ENCODE data around the gene MAN1A1. TPM values are rescaled to one million over a fixed set of nuclear protein-coding genes. Genes with fewer than 3 reads are reported as not detected.

MAN1A1 gene
- total and polyA plus RNA-seq, 2 of the 8 experiments (the other 6 are each of a cell fraction or from before 2014, with no cell fraction given) = 1.8 to 5.4 TPM

DNA sequence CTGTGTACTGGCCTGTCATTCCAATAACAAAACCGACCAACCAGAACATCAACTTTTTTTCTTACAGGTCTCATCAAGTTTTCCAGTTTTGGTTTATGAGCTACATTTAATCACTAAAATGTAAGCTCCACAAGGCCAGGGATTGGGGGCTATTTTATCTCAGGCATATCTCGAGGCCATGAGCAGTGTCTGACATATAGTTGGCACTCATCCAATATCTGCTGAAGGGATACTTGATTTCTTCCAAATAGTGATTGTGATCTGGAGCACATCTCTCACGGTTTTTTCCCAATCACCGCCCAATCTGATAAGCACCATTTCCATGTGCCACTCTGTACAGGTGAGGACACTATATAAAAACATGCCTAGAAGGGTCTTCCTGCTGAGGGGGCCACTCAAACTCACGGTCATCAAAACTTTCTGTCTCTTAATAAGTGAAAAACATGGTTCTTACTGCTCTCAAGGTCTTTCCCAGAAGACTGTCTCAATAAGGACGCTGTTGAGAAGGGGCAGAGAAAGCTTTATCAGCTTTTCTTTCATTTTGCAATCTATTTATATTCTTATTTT, 65.5 kb downstream of the MAN1A1 start:
- Histone ChIP-seq H2AK5ac (ENCODE audit: low read depth, low read length) (no peak overlapping the region), H3K4ac (replicated peaks; ENCODE audit: insufficient read length, low read depth, low read length) (no peak overlapping the region), H3K36me3 (ENCODE audit: control insufficient read depth in 2 of 4, insufficient read depth in 4 of 4, low read length in 3 of 4) (no peaks in the 10 kb centered on the region; a peak in 1 of 8 replicates), H2BK15ac (ENCODE audit: low read length) (no peak overlapping the region), H3K9ac (replicated peaks in 1 of 4; ENCODE audit: extremely low read depth in 1 of 4, low read depth in 3 of 4, low read length in 3 of 4) (no peak overlapping the region), H3K4me3 (ENCODE audit: extremely low read depth in 1 of 4, insufficient read depth in 2 of 4, low read depth in 3 of 4, low read length in 4 of 4) (no peak overlapping the region), H3K4me2 (ENCODE audit: insufficient read depth in 1 of 2, low read depth in 2 of 2, low read length in 2 of 2) (no peak overlapping the region), H4K8ac (ENCODE audit: extremely low read depth, insufficient read depth, low read length) (no peak overlapping the region), H3K9me3 (ENCODE audit: insufficient read depth in 2 of 2, low read depth in 1 of 2, low read length in 1 of 2) (no peaks in the 10 kb centered on the region; a peak in 1 of 4 replicates), H2BK5ac (ENCODE audit: low read depth, low read length) (no peak overlapping the region), H3K23me2 (ENCODE audit: low read depth, low read length) (no peaks in the 10 kb centered on the region), H3K27me3 (replicated peaks in 1 of 4; ENCODE audit: control insufficient read depth in 3 of 4, extremely low read depth in 1 of 4, insufficient read depth in 3 of 4, low read length in 3 of 4) (no peaks in the 10 kb centered on the region), H3K79me2 (ENCODE audit: control insufficient read depth in 1 of 2, insufficient read depth in 2 of 2, low read length in 2 of 2) (no peaks in the 10 kb centered on the region), H2BK20ac (ENCODE audit: low read length) (no peak overlapping the region), H3K27ac (ENCODE audit: low read depth, low read length) (no peak overlapping the region), H2BK120ac (replicated peaks; ENCODE audit: low read depth, low read length) (no peak overlapping the region), H2BK12ac (ENCODE audit: low read depth, low read length) (no peak overlapping the region), H3K56ac (replicated peaks; ENCODE audit: insufficient read length, low read depth, low read length) (no peak overlapping the region), H3K4me1 (replicated peaks in 1 of 4; ENCODE audit: control insufficient read depth in 3 of 4, insufficient read depth in 4 of 4, low read length in 3 of 4) (no peaks in the 10 kb centered on the region), H3K14ac (ENCODE audit: insufficient read length) (no peak overlapping the region), H3K23ac (ENCODE audit: insufficient read length) (no peak overlapping the region), H2AFZ (ENCODE audit: low read length) (no peak overlapping the region), H4K91ac (replicated peaks; ENCODE audit: insufficient read length, low read length) (no peak overlapping the region), H4K20me1 (replicated peaks in 1 of 2; ENCODE audit: control insufficient read depth in 1 of 2, insufficient read depth in 2 of 2, low read length in 2 of 2) (no peaks in the 10 kb centered on the region), H3K18ac (ENCODE audit: extremely low read depth, low read length) (no peak overlapping the region), H4K5ac (ENCODE audit: insufficient read length, low read depth, low read length) (no peak overlapping the region), H3K79me1 (ENCODE audit: low read depth, low read length) (no peaks in the 10 kb centered on the region)
- FAIRE-seq = no peak
- WGBS, 2 experiments (ENCODE audit: extremely low coverage in 1 of 2, insufficient coverage in 1 of 2, insufficient read length in 1 of 2, insufficient replicate concordance in 2 of 2, low coverage in 1 of 2, low lambda C conversion rate in 2 of 2, missing lambda C conversion rate in 1 of 2) = 90% methylated on average over 6 of the region's 6 CpGs; no CpG with 5 or more reads in 1 of the 2 experiments
- no peak for DNase-seq (ENCODE audit: low read depth in 1 of 2, low spot score in 2 of 2)
- POLR2A ChIA-PET (ENCODE audit: partially characterized antibody) = no interaction called here
- CTCF ChIA-PET (ENCODE audit: partially characterized antibody) = interaction anchor here (0.6 to 1.4 kb wide), 3 partner anchors 16 to 37 kb away, joined by 3 read pairs; no protein-coding TSS in a partner anchor
- no peak for TF ChIP-seq HDAC6 (IDR thresholded peaks at IDR 0.05; ENCODE audit: low read depth, low read length)
- no peak for TF ChIP-seq FOSL1 (IDR thresholded peaks at IDR 0.05; ENCODE audit: insufficient read depth, low read depth, low read length)
- no peak for TF ChIP-seq JUND (IDR thresholded peaks at IDR 0.05; ENCODE audit: low read length)
- TF ChIP-seq GTF2F1 (IDR thresholded peaks at IDR 0.05; ENCODE audit: borderline replicate concordance, low read depth, low read length) = no peak
- no peak for TF ChIP-seq SIX5 (IDR thresholded peaks at IDR 0.05; ENCODE audit: low read depth, low read length)
- TF ChIP-seq BCL11A (IDR thresholded peaks at IDR 0.05; ENCODE audit: low read depth in 2 of 2, low read length in 2 of 2) = no peak
- TF ChIP-seq, protein P1, sequence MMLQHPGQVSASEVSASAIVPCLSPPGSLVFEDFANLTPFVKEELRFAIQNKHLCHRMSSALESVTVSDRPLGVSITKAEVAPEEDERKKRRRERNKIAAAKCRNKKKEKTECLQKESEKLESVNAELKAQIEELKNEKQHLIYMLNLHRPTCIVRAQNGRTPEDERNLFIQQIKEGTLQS (IDR thresholded peaks at IDR 0.05; ENCODE audit: insufficient read depth, low read depth, low read length) = no peak
- TF ChIP-seq RAD21 (IDR thresholded peaks at IDR 0.05 in 1 of 2, conservative IDR thresholded peaks at IDR 0.05 in 1 of 2; ENCODE audit: low read depth in 2 of 2, low read length in 2 of 2) = no peak
- TF ChIP-seq, protein P2, sequence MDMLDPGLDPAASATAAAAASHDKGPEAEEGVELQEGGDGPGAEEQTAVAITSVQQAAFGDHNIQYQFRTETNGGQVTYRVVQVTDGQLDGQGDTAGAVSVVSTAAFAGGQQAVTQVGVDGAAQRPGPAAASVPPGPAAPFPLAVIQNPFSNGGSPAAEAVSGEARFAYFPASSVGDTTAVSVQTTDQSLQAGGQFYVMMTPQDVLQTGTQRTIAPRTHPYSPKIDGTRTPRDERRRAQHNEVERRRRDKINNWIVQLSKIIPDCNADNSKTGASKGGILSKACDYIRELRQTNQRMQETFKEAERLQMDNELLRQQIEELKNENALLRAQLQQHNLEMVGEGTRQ (IDR thresholded peaks at IDR 0.05; ENCODE audit: low read length) = no peak
- no peak for TF ChIP-seq CBX8 (IDR thresholded peaks at IDR 0.05; ENCODE audit: borderline replicate concordance, low read depth, low read length)
